GM19023 (cell line): ENCODE results near the gene MED13L.

Source experiments
- ATAC-seq: cut with Tn5 transposase; IDR thresholded peaks from one replicate; pipeline ENCODE4 v1.9.1; 2021; ENCODE audit warnings: mild to moderate bottlenecking, moderate library complexity; ENCODE audit not compliant: unreplicated experiment

MED13L gene

DNA sequence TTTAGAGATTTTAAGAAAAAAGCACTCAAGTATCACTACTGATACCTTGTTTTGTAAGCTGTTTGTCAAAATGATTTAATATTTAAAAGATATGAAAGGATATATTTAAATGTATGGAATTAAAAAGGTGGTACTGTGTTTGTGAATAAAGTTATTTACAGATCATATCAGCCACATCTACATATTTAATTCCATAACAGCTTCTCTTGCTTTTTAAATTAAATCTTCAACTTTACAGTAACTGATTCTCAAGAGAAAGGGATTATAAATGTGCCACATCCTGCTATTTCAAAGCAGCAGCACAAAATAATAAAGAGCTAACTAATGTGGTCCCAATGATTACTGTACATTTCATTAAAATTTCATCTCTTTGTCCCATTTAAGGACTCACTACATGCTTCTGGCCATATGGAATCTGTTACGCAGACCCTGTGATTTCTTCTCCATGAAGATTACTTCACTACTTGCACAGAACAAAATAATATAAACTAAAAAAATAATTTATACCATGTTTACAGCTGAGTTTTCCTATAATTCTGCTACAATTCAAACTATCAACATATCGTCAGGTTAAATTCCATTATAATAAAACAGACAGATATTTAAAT, 117.8 kb downstream of the MED13L start:
- no peak for ATAC-seq

DNA sequence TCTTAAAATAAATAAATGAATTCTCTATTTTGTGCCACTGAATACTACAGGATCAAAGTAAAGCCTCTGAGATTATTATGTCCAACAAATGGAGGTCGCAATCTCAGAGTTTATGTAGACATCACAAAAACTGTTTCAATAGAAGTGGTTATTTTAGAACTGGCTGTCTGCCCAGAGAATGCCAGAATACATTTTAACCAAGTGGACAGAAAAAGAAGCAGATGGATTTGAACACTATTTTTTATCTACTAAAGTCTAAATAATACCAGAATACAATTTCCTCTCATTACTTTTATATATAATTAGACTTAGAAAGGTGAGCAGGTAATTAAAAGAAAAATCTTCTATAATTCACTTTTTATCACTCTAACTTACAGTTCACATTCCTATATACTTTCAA, 118.3 kb downstream of the MED13L start:
- no peak for ATAC-seq

DNA sequence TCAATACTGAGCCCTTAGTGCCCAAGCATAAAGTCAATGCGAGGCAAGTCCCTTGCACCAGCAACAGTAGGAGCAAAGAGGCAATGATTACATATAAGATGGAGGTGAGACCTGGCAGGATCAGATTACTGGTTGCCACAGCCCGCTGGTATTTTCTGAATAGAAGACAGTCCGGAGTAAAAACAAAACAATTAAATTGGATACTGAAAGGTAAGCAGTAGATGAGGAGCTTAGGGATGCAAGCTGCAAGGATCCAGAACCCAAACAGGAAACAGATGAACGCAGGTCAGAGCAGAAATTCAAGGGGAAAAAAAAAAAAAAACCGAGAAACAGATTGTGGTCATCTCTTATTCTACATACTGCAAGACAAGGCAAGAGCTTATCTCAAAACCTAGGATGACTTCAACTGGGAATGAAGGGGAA, 119.6 kb downstream of the MED13L start:
- ATAC-seq, result no peak

DNA sequence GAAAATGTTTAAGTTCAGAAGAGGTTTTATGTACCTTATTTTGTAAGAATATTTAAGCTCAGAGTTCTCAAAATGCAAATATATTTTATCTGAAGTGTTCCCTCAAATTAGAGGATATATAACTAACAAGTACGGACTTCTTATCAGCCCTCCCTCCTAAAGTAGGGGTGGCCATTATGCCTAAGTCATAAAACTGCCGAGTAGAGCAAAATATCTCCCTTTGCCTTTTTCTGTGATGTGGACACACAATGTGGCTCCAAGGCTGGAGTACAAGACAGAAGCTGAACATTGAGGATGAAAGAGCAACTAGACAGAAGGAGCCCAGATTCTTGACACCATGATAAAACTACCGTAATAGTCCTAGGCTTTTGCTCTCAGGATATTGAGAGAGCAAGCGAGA, 120.9 kb downstream of the MED13L start:
- no peak for ATAC-seq

DNA sequence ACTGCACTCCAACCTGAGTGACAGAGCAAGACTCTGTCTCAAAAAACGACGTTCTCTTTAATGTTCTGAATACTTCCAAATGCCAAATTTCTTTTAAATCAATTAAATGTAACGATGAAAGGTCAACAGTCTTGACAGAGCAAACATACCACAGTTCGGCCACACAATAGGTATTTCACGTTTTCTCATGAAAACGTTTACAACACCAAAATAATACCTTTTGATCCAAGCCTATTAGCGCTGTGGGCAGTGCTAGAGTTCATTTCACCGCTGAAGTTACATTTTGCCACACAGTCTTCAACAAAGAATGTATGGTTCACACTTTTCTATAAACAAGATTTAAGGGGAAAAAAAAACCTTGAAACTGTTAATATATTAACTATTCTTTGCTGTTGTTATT, 122.1 kb downstream of the MED13L start:
- no peak for ATAC-seq

DNA sequence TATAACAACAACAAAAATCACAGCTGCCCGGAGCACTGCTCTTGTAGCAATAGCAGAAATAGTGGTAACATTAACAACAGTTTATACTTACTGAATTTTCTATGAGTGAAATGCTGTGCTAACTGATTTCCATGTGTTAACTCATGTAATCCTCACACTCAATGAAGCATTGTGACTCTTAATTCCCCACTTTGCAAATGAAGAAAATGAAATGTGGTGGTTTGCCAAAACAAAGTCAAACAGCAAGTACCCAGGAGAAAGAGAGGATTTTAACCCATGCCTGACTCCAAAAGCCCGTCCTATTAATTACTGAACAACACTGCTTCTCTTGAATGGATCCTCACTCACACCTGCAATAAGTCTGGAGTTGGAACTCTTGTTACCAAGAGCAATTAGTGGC, 123.5 kb downstream of the MED13L start:
- ATAC-seq, result no peak

DNA sequence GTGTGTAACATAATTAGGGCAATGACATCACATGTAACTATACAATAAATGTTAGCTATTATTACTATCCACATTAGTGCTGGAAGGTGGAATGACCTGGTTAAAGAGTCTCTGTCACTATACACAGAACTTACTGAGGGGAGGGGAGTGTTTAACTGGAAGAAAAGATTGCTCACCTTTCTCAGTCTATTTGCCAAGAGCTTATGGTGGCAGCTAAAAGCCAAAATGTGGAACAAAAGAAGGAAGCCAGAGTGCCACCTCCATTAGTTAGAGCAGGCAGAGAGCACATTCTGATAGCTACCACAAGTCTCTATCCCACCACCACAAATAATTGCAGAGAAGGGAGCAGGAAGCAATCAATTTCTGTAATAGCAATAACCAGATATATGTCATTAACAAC, 124.4 kb downstream of the MED13L start:
- no peak for ATAC-seq

DNA sequence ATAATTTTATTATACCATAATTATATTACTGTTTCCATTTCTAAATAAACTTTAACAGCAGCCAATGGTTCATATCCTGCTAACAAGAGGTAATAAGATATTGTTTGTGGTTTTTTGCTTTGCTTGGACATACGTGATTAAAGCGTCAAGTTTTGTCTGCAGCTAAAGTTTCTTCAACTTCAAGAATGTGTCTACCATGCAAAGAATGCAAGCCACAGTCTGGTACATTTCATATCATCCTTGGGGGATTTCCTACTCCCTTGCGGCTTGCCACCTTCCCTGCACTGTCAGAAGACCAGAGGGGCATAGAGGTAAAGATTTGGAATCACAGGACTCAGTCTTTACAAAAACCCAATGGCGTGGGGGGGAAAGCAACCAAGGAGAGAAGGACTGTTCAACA, 125.2 kb downstream of the MED13L start:
- ATAC-seq, result no peak

DNA sequence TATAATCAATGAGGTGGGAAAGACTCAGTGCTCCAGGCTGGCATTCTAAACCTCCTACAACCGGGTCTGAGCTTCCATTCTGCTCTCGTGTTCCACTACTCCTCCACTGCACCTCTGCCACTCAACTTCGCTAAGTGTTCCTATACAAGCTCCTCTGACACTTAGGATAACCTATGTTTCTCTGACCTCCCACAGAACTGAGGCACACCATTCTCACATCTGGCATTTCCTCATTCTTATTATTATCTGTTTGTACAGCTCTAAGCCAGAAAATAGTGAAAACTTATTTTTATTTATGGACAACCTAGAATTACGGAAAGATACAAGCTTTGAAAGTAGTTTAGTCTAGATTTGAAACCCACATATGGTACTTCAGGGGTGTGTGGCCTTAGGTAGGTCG, 127.0 kb downstream of the MED13L start:
- ATAC-seq, result no peak

DNA sequence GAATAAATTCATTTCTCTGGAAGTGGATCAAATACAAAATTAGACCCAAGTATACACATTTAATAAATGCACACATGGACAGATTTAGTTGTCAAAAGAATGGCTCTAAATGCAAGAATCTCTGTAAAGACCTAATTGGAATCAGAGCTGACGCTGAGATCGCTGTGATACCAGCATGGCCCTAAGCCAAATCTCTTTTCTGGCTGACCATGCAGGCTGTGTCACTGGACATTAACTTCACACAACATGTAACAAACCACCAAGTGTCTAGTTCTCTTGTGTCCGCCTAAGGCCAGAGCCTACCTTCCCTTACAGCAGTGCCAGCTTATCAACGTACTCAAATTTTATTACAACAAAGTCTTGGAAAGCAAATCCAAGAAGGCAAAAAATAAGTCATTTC, 127.5 kb downstream of the MED13L start:
- ATAC-seq, result no peak

DNA sequence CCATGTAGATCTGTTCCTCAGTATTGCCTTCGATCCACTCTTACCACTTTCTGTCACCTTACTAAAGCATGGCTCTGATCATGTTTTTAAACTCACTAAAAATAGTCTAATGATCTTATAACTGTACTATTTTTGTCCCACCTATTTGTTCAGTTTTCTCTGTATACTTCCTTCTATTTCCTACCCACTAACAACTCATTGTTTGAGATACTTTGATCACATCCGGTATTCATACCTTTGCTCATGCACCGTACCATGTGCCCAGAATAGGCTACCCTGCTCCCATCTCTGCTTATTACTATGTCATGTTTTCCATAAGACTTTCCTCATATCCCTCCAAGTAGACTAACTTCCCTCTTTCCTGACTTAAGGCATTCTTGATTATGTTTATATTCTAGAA, 128.6 kb downstream of the MED13L start:
- ATAC-seq, result no peak

DNA sequence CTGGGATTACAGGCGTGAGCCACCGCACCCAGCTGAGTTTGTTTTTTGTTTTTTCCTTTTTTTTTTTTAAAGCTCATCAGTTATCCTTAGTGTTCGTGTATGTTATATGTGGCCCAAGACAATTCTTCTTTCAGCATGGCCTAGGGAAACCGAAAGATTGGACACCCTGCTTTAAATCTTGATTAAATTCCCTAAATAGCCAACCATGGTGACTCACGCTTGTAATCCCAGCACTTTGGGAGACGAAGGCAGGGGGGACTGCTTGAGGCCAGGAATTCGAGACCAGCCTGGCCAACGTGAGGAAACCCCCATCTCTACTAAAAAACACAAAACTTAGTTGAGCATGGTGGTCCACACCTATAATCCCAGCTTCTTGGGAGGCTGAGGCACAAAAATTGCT, 131.1 kb downstream of the MED13L start:
- ATAC-seq, result no peak

DNA sequence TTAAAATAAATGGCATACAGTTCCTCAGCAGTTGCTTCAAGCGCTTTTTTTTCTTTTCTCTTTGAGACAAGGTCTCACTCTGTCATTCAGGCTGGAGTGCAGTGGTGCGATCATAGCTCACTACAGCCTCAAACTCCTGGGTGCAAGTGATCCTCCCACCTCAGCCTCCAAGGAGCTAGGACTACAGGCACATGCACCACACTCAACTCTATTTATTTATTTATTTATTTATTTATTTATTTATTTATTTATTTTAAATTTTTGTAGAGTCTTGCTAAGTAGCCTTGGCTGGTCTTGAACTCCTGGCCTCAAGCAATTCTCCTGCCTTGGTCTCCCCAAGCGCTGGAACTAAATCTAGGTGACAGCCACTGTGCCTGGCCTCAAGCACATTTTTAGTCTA, 132.0 kb downstream of the MED13L start:
- no peak for ATAC-seq

DNA sequence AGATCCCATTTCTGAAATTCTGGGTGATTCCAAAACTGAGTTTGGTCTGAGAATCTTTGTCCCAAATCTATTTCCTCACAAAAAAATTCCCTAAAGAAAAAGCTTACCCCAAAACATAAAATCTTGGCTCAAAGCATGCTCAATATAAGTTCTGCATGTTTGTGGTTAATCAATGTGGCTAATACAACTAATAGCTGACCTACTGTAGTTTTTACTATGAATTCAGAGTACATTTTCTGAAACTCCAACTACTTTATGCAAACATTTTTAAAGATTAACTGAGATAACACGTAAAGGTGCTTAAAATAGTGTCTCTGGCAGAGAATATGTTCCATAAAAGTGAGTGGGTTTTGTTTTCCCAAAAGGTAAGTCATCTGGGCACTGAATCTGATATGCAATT, 133.1 kb downstream of the MED13L start:
- ATAC-seq, result no peak

DNA sequence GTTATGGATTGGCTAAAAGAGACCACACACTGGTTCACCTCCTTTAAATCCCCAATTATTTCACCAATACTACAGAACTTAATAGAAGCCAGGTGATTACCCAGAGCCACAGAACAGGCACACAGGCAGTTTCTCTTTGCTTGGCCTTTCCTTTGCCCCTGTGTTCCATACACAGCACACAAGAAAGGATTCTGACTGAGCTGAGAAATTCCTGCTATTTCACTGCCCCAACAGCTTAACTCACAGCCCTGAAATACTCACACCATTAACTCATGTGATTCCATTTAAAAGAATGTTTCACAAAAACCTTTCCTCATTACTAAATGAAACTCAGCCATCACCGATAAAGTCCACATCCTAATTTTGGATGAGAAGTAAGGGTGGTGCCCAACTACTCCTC, 133.6 kb downstream of the MED13L start:
- no peak for ATAC-seq

DNA sequence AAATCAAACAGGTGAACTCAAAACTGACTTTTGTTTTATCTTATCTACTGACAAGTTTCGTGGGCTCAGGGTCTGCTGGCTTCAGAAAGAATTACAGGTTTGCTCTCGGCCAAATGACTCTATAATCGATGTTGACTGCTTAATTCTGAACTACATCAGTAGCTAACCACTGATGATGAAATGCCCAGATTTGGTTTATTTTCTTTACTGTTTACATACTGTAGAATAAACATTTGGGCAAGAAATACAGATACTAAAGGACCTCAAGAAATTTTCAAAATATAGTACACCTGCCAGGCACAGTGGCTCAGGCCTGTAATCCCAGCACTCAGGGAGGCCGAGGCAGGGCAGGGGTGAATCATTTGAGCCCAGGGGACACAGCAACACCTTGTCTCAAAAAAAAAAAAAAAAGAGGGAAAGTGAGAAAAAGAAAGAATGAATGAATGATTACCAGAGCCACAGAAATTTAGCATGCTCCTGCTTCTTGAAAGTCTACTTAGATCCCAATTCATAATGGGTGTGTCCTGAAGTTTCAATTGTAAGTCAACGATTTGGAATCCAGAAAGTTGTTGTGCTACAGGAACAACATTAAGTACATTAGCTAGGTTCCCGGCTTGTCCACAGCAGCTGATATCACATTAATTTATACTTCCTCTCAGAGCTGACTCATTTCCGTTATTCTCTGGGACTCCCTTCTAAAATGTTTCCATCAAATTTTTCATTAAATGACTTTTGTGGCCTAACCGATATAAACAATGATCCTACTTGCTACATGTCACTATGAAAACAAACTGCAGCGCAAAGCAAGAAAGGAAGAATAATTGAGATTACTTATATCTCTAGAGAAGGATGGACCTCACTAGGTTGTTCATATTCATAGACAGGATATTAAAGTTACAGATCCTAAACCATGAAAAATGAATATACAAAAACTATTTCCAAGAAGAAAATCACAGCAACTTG, 134.3 kb downstream of the MED13L start:
- no peak for ATAC-seq

DNA sequence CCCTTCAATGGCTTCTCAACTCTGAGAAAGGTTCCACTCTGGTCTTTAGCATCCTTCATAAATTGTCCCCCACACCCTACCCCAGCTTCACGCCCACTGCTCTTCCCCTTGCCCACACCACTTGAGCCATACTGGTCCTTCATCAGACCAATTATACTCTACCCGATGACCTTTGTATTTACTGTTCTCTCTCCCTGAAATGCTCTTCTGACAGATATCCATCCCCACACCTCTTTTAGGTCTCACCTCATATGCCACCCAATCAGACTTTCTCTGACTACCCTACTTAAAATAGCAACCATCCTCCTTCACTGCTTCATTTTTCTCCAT, 135.7 kb downstream of the MED13L start:
- ATAC-seq, result no peak

DNA sequence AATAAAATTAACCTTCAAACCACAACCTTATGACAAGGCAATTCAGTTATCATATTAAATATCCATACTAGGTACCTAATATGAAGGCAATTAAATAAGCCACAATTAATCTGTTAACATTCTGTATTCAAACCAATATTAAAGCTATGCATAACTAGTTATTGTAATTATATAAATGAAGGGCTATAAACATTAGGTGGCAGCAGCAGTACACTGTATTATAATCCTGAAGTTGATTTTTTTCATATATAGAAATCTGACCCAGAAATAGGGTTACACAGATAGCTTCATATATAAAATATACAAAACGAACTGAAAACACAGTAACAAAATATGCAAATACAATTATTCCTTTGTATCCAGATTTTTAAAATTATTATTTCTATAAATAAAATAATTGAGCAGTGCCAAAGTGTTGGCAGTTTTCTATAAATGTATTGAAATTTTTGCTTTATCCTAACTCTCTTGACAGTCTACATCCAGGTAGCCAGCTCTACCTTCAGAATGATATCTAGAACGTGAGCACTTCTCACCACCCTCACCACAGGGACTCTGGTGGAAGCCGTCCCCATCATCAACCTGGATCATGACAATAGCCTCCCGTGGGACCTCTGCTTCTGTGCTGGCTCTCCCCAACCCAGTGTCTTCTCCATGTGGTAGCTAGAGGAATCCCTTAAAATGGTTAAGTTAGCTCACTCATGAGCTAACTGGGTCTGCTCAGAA, 136.2 kb downstream of the MED13L start:
- ATAC-seq, result no peak

DNA sequence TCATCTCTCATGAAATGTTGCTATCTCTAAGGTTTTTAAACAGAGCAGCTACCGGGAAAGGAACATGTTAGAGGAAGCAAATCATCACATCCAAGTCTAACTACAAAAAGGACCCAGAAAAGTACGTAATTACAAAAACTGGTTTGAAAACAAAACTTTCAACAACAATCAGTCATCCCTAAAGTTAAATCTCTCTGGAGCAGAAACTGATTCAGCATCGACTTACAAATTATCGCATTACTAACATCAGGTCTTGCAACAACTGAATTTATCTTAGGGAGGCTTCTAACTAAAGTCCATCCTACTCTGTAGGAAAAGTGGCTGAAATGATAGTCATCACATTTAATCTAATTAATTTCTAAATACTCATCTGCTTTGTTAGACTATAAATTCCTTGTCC, 137.0 kb downstream of the MED13L start:
- ATAC-seq, result no peak

DNA sequence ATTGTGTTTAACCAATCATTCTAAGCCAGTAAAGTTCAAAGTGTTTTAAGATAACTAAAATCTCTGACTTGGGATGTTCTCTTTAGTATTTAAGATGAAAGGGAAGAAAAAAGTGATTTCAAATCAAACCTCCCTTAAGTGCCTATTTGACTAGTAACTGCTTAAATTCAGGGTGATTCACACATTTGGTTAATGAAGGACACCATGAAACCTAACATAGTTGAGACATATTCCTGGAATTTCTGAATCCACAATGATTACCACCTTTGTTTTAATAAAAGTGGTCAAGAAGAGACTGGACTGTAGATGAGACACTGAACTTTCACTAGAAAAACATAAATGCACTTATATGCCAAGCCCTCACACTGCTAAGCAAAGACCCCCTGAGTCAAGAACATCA, 138.7 kb downstream of the MED13L start:
- ATAC-seq, result no peak

DNA sequence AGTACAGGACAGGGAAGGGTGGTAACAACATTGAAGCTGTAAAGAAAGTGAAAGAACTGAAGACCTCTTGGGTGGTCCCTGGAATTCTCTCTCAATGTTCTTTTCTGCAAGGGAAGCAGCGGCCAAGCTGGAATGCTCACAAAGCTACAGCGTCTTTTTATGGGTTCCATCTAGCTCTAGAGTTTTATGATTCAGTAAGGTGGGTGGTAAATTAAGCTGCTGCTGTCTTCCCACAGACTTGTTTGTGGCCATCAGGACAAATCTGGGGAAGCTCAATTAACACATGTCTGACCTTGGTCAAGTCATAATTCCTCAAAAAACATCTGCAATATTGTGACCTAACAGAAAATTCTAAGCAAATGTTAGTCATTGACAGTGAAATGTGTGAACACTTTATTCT, 139.1 kb downstream of the MED13L start:
- no peak for ATAC-seq

DNA sequence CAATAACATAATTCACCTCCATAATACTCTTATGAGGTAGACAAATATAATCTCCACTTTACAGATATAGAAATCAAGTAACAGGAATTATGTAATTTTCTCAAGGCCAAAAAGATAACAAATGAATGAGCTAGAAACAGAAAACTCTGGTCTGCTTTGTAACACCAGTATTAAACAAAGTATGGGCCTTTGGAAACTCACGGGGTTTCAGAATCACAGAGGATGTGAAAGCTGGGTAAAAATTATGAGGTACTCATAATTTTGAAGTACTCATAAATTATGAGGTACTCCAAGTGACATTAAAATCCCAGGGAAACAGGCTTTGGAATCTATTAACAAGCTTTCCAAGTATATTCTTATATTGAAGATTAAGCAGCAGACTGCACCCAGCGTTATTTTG, 140.2 kb downstream of the MED13L start:
- no peak for ATAC-seq
